NB4 (cell line): ENCODE data around the gene EIF3B.
A peak's percentile ranks its signal among the peaks of the same experiment; 100 is the strongest.

ENCODE experiments used
- DNase-seq: peaks from one replicate; pipeline ENCODE4 v3.0.0; 2010; ENCODE audit warnings: low read depth
- H3K4me3 ChIP-seq: one replicate; pipeline ENCODE4 v1.5.1; 2011; ENCODE audit warnings: mild to moderate bottlenecking, low read depth, low read length, moderate library complexity
- CTCF ChIP-seq: IDR thresholded peaks from one replicate; pipeline ENCODE4 v1.5.1; 2012; ENCODE audit warnings: low read depth, low read length
- MAX ChIP-seq: IDR thresholded peaks from 2 replicates; pipeline ENCODE4 v1.6.1; 2011; ENCODE audit warnings: low read depth, low read length
- MYC ChIP-seq: IDR thresholded peaks from 2 replicates; pipeline ENCODE4 v1.6.1; 2011; ENCODE audit warnings: low read depth, low read length
- POLR2A ChIP-seq: IDR thresholded peaks from 2 replicates; pipeline ENCODE4 v1.6.1; 2011; ENCODE audit warnings: mild to moderate bottlenecking; ENCODE audit not compliant: insufficient read length; ENCODE audit errors: extremely low read depth

EIF3B gene

GRCh38 chr7:2399848-2400587 lies 45.4 kb downstream of the EIF3B start:
- H3K4me3 ChIP-seq: peak overlapping the region; percentile 46
- TF ChIP-seq CTCF: no peak
- TF ChIP-seq MAX: peak; percentile 63; the same call in 1 of the 2 replicates
- peak; percentile 46 for TF ChIP-seq POLR2A
- TF ChIP-seq MYC: peak; percentile 80
- DNase-seq: peak; percentile 100

GRCh38 chr7:2402687-2403013 lies 48.0 kb downstream of the EIF3B start:
- no peak for TF ChIP-seq POLR2A
- no peak for TF ChIP-seq MAX
- no peak for TF ChIP-seq CTCF
- no peak for TF ChIP-seq MYC
- DNase-seq: no peak
- H3K4me3 ChIP-seq: peak overlapping the region; percentile 93

- TF ChIP-seq MAX (peak; percentile 88), CTCF (no peak), MYC (peak; percentile 88), POLR2A (peak; percentile 96)
- peak; percentile 97 for DNase-seq
- H3K4me3 ChIP-seq: peak within 1 kb of the TSS; percentile 93
Measured at GRCh38 chr7:2403014-2403717, 48.5 kb downstream of the EIF3B start, which contains the start of gene CHST12. Gene CHST12 (plus strand): TSS chr7:2403611. CDS start chr7:2432640, 29,029 bp downstream.

GRCh38 chr7:2403718-2404648 lies 49.4 kb downstream of the EIF3B start:
- TF ChIP-seq MYC (0 out of 2 replicates have a peak, but pooled peaks have one; percentile 21), CTCF (no peak), MAX (no peak), POLR2A (no peak)
- peak overlapping the region; percentile 76 for H3K4me3 ChIP-seq
- peak; percentile 60 for DNase-seq

GRCh38 chr7:2404714-2405119 lies 50.1 kb downstream of the EIF3B start:
- TF ChIP-seq MAX (no peak), MYC (0 out of 2 replicates have a peak, but pooled peaks have one; percentile 28)
- H3K4me3 ChIP-seq: peak overlapping the region; percentile 76
- DNase-seq: peak; percentile 60
